Thyroid gland (tissue), 4 donors: ENCODE results near the gene MAVS. TPM values are rescaled to one million over a fixed set of nuclear protein-coding genes. Genes with fewer than 3 reads are reported as not detected.
A peak's percentile ranks its signal among the peaks of the same experiment; 100 is the strongest.

Source experiments
- DNase-seq, 2 donors: peaks; one replicate each; pipeline ENCODE4 v3.0.0-alpha.2; 2019
- H3K27ac ChIP-seq, 3 donors: fragments of 200-600 bp; sonication (generic); 1 replicate in 2 of 3; 2 replicates in 1 of 3; pipeline ENCODE4 v1.5.1; 2016 to 2019; ENCODE audit warnings: mild to moderate bottlenecking in 1 of 3, moderate library complexity in 1 of 3
- H3K27me3 ChIP-seq: fragments of 200-600 bp; sonication (generic); one replicate; pipeline ENCODE4 v1.5.1; 2019
- H3K36me3 ChIP-seq, 2 donors: fragments of 200-600 bp; sonication (generic); one replicate each; pipeline ENCODE4 v1.5.1; 2016 to 2019
- H3K4me1 ChIP-seq, 2 donors: fragments of 200-600 bp; sonication (generic); one replicate each; pipeline ENCODE4 v1.5.1; 2017 to 2019
- H3K4me3 ChIP-seq, 3 donors: fragments of 200-600 bp; sonication (generic); replicated peaks in 1 of 3; 1 replicate in 2 of 3; 2 replicates in 1 of 3; pipeline ENCODE4 v1.5.1; 2016; ENCODE audit warnings: mild to moderate bottlenecking in 1 of 3
- H3K9me3 ChIP-seq: fragments of 200-600 bp; sonication (generic); one replicate; pipeline ENCODE4 v1.5.1; 2017
- POLR2A ChIP-seq, 2 donors: fragments of 450-650 bp; IDR thresholded peaks; one replicate each; pipeline ENCODE4 v1.6.1; 2017; ENCODE audit warnings: antibody characterized with exemption in 2 of 2, mild to moderate bottlenecking in 2 of 2, moderate library complexity in 1 of 2
- WGBS, 2 donors: methylation state at CpG; one replicate each; pipeline ENCODE4 v1.1.5; 2017; 5-methylcytosine and 5-hydroxymethylcytosine counted together
- intact Hi-C: fragments of 100-400 bp; cut with DNase I; formaldehyde crosslinking; loops from one replicate; pipeline ENCODE4 v1.15.1; 2023
- total RNA-seq, 4 donors: library from RNA; depleted of rRNA; stranded (reverse); fragments of >200 nt; gene quantifications; one replicate each; pipeline ENCODE4 v1.2.3, GENCODE V29; 2016
- TF ChIP-seq, protein P1 (sequence below), 6 experiments: fragments of 200-600 bp in 3 of 6; fragments of 450-650 bp in 3 of 6; sonication (generic) in 3 of 6; IDR thresholded peaks; one replicate each; pipeline ENCODE4 v1.5.1; 2016 to 2019; ENCODE audit warnings: antibody characterized with exemption in 6 of 6, mild to moderate bottlenecking in 2 of 6, inconsistent platforms in 1 of 6, moderate library complexity in 1 of 6

Gene MAVS
- total RNA-seq, 4 donors from 2014 or later: 30.4 to 52.3 (median 39.0) TPM

DNA sequence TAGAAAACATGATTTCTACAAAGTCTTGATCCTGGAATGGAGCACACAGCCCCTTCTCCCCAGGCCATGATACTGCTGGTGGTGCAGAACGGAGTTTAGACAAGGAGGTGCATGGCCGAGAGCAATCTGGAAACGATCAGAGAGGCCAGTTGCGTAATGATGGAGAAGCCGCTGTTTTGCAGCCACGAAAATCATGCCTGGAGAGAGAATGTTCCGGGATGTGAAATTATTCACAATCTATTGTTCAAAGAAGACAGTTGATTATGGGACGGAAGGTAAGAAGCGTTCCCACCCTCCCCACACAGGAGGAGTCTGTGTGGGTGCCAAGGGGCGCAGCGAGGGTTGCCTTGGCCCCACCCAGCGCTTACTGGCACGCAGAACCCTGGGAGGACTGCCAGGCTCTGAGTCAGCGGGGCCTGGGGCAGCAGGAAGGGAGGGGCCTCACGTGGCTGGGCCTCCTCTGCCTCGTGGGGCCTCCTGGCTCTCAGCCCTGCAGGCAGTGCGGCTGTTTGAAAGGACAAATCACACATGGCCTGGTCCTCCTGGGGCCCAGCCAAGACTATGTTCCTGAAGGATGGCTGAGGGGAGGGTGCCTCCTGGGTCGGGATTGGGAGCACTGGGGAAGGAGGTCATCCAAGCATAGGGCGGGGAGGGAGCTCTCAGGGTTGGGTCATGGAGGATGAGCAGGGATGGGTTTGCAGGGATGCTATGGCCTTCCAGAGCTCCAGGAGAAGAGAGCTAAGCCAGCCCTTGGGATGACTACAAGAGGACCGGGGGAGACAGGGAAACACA, 35.0 kb upstream of the MAVS start:
- peak overlapping the region in 1 of 3 donors; percentile 29 for H3K4me3 ChIP-seq
- no peaks in the 10 kb centered on the region for H3K27me3 ChIP-seq
- DNase-seq: peak; percentile 99
- no peaks in the 10 kb centered on the region for H3K9me3 ChIP-seq
- TF ChIP-seq, protein P1, sequence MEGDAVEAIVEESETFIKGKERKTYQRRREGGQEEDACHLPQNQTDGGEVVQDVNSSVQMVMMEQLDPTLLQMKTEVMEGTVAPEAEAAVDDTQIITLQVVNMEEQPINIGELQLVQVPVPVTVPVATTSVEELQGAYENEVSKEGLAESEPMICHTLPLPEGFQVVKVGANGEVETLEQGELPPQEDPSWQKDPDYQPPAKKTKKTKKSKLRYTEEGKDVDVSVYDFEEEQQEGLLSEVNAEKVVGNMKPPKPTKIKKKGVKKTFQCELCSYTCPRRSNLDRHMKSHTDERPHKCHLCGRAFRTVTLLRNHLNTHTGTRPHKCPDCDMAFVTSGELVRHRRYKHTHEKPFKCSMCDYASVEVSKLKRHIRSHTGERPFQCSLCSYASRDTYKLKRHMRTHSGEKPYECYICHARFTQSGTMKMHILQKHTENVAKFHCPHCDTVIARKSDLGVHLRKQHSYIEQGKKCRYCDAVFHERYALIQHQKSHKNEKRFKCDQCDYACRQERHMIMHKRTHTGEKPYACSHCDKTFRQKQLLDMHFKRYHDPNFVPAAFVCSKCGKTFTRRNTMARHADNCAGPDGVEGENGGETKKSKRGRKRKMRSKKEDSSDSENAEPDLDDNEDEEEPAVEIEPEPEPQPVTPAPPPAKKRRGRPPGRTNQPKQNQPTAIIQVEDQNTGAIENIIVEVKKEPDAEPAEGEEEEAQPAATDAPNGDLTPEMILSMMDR (IDR thresholded peaks at IDR 0.05): no peak
- peak; percentile 0 to 76 for TF ChIP-seq POLR2A (IDR thresholded peaks at IDR 0.05)
- H3K36me3 ChIP-seq: no peaks in the 10 kb centered on the region
- H3K27ac ChIP-seq: peak overlapping the region; percentile 87 to 98 (median 97)
- WGBS, 2 donors: 3 to 4% methylated on average over 15 to 20 of the region's 20 CpGs
- peaks cover 49 to 58% of the 10 kb centered on the region in 2 donors for H3K4me1 ChIP-seq
- intact Hi-C loops: no loop called here

DNA sequence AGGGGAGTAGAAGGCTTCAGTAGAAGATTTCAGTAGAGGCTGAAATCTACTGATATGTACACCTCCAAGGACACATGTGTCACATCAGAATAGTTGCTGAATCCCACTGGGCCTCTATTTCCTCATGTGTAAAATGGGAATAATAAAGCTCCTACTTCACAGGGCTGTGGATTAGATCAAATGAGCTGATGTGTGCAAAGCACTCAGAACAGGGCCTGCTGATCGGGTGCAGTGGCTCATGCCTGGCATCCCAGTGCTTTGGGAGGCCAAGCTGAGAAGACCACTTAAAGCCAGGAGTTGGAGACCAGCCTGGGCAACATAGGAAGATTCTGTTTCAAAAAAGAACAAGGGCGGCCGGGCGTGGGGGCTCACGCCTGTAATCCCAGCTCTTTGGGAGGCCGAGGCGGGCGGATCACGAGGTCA, 34.4 kb upstream of the MAVS start:
- DNase-seq: no peak
- WGBS, 2 donors: 93 to 94% methylated on average over 9 of the region's 9 CpGs
- no peaks in the 10 kb centered on the region for H3K36me3 ChIP-seq
- H3K4me3 ChIP-seq: no peak overlapping the region
- intact Hi-C loops: no loop called here
- H3K9me3 ChIP-seq: no peaks in the 10 kb centered on the region
- peaks cover 43 to 52% of the 10 kb centered on the region in 2 donors for H3K4me1 ChIP-seq
- H3K27ac ChIP-seq: peak overlapping the region; percentile 87 to 98 (median 97)
- H3K27me3 ChIP-seq: no peaks in the 10 kb centered on the region
- TF ChIP-seq POLR2A (IDR thresholded peaks at IDR 0.05): no peak
- TF ChIP-seq, protein P1 (IDR thresholded peaks at IDR 0.05): no peak

DNA sequence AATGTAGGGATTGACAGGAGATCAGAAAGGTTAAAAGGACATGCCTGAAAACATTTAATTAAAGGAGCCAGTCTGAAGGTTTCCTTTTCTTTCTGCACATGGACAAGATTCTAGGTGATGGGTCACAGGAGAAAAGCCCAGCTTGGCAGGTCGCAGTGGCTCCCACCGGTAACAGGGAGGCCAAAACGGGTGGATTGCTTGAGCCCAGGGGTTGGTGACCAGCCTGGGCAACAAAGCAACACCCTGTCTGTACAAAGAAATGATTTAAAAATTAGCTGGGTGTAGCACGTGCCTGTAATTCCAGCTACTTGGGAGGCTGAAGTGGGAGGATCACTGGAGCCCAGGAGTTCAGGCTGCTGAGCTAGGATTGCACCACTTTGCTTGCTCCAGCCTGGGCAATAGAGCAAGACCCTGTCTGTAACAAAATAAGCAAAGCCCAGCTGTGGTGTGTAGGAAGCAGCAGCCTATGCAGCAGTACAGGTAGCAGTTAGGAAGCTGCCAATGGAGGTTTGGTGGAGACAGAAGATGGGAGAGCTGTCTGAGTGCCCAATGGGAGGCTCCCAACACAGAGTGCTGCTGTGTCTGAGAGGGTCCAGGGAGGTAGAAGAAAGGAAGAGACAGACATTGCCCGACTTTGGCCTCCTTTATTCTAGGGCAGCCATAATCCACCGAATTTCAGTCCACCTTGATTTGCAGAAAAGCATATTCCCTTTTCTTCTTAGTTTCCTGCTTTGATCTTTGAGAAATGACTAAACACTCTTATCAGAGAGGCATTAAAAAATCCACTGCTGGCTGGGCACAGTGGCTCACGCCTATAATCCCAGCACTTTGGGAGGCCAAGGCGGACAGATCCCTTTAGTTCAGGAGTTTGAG, 33.4 kb upstream of the MAVS start:
- DNase-seq: peak in 1 of 2 donors; percentile 48
- H3K4me3 ChIP-seq: no peak overlapping the region
- peaks cover 33 to 44% of the 10 kb centered on the region in 2 donors for H3K4me1 ChIP-seq
- no peaks in the 10 kb centered on the region for H3K36me3 ChIP-seq
- no peaks in the 10 kb centered on the region for H3K9me3 ChIP-seq
- intact Hi-C loops: no loop called here
- no peaks in the 10 kb centered on the region for H3K27me3 ChIP-seq
- no peak for TF ChIP-seq POLR2A (IDR thresholded peaks at IDR 0.05)
- TF ChIP-seq, protein P1 (IDR thresholded peaks at IDR 0.05): no peak
- peak overlapping the region; percentile 87 to 98 (median 97) for H3K27ac ChIP-seq
- 66 to 73% methylated on average over 8 of the region's 8 CpGs for WGBS, 2 donors

DNA sequence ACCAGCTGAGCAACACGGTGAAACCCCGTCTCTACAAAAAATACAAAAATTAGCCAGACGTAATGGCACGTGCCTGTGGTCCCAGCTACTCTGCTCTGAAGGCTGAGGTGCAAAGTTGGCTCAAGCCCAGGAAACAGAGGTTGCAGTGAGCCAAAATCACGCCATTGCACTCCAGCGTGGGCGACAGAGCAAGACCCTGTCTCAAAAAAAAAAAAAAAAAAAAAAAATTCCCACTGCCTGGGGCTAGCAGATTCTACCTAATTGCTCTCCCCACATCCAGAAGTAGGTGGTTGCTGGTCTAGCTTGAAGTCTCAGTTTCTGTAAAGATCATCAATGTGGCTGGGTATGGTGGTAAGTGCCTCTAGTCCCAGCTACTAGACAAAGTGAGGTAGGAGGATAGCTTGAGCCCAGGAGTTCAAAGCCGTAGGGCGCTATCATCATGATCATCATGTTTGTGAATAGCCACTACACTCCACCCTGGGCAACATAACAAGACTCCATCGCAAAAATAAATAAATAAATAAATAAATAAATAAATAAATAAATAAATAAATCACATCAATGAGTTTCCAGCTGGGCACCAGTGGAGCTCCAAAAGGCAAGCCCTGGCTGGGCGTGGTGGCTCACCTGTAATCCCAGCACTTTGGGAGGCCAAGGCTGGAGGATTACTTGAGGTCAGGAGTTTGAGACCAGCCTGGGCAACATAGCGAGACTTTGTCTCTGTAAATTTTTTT, 32.6 kb upstream of the MAVS start:
- 60 to 76% methylated on average over 12 of the region's 12 CpGs for WGBS, 2 donors
- H3K4me1 ChIP-seq: peaks cover 29 to 44% of the 10 kb centered on the region in 2 donors

More for the DNA sequence above, 32.6 kb upstream of the MAVS start:
- Histone ChIP-seq H3K27ac (peak overlapping the region; percentile 87 to 98 (median 97)), H3K36me3 (no peaks in the 10 kb centered on the region), H3K9me3 (no peaks in the 10 kb centered on the region), H3K4me3 (no peak overlapping the region), H3K27me3 (no peaks in the 10 kb centered on the region)
- intact Hi-C loops: no loop called here
- peak; percentile 58 to 63 for DNase-seq
- TF ChIP-seq POLR2A (IDR thresholded peaks at IDR 0.05): no peak
- TF ChIP-seq, protein P1 (IDR thresholded peaks at IDR 0.05): no peak
